GM10847 (cell line): ENCODE results near the gene UNG.

Experiments
- POLR2A ChIP-seq: IDR thresholded peaks from 2 replicates; pipeline ENCODE4 v1.6.1; 2011; ENCODE audit not compliant: insufficient read length; ENCODE audit errors: extremely low read depth

UNG gene

DNA sequence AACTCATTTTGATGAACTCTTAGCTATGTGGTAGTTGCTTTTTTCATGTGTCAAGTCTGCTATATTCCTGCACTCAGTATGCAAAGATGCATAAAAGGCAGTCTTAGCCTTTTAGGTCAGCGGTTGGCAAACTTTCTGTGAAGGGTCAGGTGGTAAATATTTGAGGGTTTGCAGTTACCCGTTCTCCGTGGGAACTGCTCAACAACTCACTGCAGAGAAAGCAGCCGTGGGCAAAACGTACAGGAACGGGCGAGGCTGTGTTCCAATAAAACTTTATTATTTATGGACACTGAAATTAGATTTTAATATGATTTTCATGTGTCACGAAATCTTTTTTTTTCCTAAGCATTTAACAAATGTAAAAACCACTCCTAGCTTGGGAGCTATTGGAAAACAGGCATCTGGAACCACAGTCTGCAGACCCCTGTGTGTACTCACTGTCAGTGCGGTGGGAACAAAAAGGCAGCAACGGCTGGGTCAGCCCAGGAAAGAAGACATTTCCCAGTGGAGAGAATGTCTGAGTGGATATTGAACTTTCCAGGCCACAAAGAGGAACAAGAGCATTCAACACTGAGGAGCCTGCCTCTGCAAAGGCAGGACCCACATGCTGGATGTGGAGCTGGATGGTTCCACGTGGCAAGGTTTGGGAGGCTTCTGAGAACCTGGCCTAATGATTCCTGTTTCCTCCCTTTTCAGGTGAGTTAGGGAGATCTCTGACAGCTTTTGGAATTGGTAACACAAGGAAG lies 15.5 kb downstream of the UNG start:
- no peak for TF ChIP-seq POLR2A

DNA sequence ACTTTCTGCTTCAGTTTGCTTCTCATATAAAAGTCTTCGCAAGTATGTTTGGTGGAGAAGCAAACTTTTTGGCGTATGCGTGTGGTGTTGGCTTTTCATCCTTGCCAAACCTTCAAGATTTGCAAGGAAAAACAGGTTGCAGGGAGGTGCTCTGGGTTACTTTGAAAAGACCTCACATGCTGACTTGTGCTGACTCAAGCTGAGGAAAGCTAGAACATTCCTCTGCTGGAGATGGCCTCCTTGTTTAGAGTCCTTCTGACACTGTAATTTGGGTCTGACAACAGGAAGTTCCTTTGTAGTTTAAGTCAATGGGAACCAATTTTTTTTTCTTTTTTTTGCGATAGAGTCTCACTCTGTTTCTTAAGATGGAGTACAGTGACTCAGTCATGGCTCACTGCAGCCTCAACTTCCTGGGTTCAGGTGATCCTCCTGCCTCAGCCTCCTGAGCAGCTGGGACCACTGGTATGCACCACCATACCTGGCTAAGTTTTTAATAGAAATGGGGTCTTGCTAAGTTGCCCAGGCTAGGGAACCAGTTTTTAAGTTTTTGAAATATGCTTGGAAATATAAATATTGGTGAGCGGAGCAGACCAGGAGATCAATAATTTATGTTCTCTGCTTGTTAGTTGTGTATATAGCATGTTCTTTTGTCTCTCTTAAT lies 16.4 kb downstream of the UNG start:
- no peak for TF ChIP-seq POLR2A

DNA sequence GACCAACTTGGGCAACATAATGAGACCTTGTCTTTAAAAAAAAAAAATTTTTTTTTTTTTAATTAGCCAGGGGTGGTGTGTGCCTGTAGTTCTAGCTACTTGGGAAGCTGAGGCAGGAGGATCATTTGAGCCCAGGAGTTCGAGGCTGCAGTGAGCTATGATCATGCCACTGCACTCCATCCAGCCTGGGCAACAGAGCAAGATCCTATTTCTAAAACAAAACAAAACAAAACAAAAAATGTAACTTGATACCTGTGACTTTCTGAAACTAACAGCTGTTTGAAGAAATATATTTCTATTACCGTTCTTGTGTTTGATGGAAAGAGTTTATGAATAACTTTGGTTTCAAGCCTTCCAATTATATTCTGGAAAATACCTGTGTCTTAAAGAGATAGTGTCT lies 17.2 kb downstream of the UNG start:
- no peak for TF ChIP-seq POLR2A

DNA sequence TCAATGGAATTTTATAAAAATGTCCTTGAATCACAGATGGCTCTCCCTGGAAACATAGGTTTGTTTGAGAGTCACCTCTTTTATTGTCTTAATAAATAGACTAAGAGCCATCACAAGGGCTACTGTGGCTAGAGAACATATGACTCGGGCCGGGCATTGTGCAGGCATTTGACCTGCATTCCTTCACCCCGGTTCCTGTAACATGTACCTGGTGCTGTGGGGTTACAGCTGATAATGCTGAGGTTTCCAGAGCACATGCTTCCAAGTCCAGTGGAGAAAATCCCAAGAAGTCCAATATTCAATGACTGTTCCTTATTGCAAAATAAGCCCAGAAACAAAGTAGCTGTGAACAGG lies 18.0 kb downstream of the UNG start:
- TF ChIP-seq POLR2A, result no peak

DNA sequence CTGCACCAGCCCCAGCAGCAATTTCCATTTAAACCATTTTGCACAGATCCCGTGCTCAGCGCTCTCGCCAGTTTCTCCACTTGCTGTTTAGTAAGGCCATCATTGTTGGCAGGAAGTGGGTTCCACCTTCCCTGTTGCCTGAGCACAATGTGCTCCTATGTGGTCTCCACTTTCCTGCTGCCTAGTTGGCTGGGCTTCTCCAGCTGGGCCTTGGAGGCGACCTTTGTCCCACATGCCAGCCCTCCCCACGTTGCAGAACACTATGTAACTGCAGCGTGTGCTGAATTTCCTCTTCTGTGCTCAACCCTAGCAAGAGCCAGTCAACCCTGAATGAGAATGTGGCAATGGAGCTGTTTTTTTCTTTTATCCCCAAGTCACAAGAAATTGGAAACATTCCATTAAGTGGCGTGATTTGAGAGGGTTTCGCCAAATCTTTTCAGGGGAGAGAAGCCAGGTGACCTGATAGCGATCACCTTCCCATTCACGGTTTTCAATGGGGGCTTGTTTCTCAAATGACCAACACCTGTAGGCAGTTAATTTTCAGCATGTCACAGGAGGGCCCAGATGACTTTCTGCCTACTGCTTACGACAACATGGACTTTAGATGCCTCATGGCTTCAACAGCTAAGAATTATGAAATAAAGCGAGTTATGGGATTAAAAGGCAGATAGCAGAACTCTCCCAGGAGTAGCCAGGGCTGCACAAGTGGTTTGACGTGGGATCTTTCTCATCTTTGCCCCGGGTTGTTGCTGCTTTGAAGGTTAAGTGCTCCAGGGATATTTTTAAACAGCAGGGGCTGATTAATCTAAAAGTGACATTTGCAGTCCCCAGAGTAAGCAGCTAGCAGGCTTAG lies 18.6 kb downstream of the UNG start, which contains the start of gene ACACB:
TSS of gene ACACB (plus strand) at position 830 of the 853 bp plus-strand sequence. CDS start 22,819 bp downstream, outside the sequence.
- TF ChIP-seq POLR2A, result no peak

DNA sequence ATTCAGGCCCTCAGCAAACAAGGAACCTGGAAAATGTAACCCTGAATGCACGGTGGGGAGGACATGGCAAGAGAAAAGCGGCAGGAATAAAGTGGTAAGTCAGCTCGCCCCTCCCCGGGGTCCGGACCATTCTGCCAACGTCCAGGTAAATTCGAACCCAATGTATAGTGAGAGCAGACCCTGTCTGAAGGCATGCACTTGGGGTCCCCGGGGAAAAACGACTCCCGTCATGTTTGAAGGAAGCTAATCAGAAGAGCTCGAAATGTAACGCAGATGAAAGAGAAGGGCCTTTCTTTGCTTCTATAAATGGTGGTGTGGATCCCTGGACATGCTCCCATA lies 19.2 kb downstream of the UNG start:
- no peak for TF ChIP-seq POLR2A

DNA sequence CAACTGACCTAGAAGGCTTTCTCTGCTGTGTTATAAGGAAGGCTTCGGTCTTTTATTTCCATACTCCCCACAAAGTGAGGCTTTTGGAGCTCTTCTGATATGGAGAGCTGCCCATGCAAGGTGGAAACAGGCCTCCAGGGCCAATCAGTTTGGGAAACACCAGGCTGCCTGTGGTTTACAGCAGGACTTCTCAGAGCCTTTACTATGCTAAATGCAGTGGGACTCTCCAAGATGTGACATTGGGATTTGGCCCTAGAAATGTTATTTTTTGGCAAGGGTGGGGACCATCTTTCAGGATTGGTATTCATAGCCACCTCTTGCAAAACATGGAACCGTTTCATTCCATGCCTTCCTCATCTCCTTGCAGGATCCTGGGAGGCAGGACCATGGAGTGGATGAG lies 22.7 kb downstream of the UNG start:
- no peak for TF ChIP-seq POLR2A

DNA sequence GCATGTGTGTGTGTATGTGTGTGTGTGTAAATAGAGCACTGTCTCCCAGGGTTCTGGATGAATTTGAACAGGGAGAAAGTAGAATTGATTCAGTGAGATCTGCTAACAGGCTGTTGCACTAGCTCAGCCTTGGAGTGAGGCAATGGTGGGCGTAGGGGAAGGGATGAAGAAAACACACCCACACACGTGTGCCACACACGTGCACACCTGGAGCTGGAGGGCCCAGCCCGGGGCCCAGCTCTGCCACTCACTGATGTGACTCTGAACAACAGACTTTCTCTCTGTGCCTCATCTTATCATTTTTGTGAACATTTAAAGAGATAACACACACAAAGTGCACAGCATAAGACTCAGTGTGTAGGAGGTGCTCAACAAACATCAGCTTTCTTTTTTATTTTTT lies 23.2 kb downstream of the UNG start:
- no peak for TF ChIP-seq POLR2A

DNA sequence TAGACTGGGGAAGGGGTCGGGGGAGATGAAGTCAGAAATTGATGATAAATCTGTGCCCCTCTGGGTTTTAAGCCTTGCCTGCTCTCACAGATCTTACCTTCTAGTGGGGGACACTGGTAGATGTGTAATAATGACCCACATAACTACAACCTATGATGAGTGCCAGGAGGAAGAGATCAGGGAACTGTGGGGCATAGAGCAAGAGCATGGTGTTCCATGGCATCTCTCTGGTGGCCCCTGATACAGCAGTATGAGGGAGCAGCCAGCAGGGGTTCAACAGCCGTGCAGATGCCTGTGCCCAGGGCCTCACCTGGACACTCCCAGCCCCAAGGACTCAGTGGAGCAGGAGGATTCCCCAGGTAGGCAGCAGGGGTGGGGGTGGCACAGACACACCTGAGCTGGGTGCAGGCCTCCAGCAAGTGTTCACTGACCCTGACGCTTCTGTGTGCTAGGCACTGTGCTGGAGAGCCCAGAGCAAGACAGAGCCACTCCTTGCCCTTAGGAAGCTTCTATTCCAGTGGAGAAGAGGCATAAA lies 24.0 kb downstream of the UNG start:
- no peak for TF ChIP-seq POLR2A

DNA sequence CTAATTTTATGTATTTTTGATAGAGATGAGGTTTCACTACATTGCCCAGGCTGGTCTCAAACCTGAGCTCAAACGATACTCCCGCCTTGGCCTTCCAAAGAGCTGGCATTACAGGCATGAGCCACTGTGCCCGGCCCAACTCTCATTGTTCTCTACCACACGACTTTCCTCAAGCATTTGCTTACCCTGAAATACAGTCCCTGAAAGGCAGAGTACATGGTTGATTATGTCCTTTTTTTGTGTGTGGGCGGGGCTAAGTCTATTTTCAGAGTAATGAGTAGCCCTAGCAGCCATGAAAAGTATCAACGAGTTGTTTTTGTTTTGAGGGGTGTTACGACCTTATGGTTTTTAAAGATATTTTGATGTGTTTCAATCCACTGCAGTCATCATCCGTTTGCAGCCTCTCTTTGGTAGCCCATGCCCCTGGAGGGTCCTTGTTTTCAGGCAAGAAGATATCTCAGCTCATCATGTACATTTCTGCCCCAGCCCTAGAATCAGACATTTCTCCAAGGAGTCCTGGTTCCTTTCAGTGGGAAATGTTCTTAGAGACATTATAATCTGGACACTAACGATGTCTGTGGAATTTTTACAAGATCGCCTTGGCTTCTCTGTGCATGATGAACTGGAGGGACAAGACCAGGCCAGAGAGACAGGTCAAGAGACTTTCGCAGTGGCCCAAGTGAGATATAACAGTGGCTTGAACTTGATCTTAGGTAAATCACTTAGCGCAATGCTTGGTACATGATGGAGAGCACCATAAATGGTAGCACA lies 27.7 kb downstream of the UNG start:
- TF ChIP-seq POLR2A, result no peak

DNA sequence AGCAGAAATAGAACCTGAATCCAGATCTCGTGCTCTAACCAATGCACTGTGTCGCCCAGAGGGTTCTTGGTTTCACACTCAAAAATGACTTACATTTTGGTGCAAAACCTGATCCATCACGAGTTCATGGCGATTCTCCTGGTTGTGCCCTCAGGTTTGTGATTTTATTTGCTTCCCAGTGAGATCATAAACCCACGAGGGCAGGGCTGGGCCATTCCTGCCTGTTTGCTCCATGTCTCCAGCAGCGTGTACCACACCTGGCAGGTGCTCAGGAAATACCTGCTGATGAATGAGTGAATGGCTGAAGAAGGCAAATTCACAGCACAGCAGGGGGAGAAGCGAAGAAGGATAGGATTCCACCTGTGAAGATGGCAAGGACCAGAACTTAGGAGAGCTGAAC lies 28.4 kb downstream of the UNG start:
- no peak for TF ChIP-seq POLR2A

DNA sequence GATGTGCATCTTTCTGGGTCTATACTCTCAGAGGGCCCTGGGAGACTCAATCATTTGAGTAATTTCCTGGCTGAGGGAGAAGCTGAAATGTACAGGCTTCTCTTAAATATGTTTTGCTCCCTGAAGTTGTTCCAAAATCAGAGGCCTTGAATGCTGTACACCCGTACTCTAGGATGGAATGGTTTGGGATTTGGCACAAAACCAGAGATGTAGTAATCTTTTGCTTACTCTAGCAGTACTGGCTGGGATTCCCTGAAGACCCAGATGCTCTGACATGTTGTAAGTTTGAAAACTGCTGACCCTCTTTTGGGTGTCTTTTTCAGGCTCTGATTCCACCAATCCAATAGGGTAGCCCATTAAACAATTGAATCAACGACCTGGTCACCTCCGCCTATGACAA lies 29.4 kb downstream of the UNG start:
- no peak for TF ChIP-seq POLR2A

DNA sequence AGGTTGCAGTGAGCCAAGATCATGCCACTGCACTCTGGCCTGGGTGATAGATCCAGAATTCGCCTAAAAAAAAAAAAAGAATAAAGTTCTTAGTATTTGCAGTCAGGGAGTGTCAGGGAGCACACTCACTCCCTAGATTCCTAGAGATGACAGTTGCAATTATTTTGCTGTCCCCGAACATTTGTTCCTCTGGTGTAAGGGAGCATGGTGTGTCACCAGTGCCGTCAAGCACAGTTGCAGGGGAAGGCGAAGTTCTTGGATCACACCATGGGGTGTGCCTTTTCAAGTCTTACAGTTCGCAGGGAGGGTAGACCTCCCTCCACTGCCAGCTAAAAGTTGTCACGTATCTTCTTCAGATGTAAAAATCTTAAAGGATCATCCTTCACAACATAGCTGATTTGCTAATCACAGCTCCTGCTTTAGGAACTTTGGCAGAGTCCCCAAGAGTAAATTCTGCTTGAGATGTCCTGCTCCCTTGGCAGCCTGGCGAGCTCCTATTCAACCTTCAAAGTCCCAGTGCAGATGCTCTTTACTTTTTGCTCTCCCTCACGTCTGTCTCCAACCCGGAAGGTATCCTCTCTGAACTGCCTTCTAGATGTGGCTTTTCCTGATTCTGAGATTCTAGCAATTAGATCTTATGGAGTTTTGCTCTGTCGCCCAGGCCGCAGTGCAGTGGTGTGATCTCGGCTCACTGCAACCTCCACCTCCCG lies 30.3 kb downstream of the UNG start:
- no peak for TF ChIP-seq POLR2A
